GM11168 (cell line): ENCODE measurements around the gene RIT1.

Experiments
- in situ Hi-C: fragments of 300-500 bp; cut with MboI; formaldehyde crosslinking; loops from one replicate; pipeline ENCODE4 v1.12.0; 2022; ENCODE audit warnings: low sequenced_read_pairs; ENCODE audit not compliant: unreplicated experiment

Gene RIT1

DNA sequence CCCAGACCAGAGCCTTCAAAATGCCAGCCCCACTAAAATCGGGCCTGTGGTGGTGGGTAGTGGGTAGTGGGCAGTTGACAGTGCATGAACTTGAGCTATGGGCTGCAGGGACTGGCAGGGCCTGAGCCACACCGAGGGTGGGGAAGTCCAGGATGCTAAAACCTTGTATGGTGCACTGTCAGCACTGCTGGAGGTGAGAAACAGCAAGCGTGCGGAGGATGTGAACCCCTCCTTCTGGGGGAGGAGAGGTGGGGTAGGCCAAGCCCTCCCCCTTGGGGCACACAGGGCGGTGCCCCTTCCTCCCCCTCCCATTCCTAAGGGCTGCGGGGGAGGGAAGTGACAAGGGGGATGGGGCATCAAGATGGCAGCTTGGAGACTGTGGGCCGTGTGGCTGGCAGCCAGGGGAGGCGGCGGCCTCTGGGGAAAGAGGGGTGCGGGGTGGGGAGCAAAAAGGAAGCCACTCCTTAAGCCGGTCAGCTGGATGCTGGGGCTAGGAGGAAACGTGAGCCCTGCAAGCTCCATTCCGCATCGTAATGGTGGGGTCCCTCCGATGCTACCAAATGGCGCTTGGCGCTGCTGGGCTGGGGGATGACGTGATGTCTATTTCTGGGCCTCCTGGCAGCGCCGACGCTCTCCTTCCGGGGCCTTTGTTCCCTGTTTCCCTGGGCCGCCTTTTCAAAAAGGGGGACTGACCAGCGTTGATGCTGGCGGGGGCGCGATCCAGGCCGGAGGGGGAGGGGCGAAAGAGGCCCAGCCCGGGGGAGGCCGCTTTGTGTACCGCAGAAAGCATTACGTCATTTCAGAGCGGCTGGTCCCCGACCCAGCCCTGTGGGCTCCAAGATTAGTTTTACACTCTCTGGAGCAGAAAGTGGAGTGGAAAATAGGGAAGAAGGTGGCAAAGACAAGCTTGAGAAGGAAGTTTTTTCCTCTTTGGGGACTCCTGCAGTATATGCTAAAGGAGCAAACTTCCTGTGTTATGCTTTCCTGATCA, 51.0 kb downstream of the RIT1 start:
- in situ Hi-C loops, result no loop called here

DNA sequence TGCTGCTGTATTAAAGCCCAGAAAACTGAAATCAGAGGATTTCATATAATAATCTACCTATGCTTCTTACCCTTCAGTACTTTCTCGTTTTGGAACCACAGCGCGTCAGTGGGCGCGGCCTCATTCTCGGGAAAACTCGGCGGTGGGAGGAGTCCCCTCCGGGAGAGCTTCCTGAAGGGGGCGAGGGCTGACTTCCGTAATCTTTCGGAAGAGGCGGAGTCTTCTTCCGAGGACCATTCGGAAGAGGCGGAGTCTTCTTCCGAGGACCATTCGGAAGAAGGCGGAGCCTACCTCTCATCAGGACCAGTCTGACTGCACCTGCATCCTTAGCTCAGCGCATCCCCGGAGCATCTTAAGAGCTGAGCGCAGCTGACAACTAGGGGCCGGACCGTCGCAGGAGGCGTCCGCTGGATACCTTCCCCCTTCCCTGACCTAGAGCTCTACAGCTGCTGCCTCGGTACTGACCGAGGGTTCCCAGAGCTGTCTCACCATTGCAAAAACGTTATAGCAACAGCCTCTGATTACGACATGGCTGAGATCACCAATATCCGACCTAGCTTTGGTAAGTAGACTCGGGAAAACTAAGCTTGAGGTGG, 51.8 kb downstream of the RIT1 start, which contains the start of gene SYT11:
TSS of gene SYT11 (plus strand) at position 334 of the 596 bp plus-strand sequence. CDS start at position 529, 195 bp downstream.
- in situ Hi-C loops, result no loop called here

DNA sequence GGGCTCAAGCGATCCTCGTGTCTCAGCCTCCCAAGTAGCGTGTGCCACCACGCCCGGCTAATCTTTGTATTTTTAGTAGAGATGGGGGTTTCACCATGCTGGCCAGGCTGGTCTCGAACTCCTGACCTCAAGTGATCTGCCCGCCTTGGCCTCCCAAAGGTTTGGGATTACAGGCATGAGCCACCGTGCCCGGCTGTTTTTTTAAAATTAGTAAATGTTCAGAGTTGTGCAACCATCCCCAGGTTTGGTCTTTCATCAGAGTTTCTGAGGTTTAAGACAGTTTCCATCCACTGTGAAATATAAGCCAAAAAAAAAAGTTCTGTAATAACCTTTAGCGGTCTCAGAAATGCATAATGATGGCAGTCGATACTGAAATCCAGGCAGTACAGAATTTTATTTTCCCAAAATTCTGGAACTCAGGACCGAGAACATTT, 52.3 kb downstream of the RIT1 start:
- in situ Hi-C loops, result no loop called here

DNA sequence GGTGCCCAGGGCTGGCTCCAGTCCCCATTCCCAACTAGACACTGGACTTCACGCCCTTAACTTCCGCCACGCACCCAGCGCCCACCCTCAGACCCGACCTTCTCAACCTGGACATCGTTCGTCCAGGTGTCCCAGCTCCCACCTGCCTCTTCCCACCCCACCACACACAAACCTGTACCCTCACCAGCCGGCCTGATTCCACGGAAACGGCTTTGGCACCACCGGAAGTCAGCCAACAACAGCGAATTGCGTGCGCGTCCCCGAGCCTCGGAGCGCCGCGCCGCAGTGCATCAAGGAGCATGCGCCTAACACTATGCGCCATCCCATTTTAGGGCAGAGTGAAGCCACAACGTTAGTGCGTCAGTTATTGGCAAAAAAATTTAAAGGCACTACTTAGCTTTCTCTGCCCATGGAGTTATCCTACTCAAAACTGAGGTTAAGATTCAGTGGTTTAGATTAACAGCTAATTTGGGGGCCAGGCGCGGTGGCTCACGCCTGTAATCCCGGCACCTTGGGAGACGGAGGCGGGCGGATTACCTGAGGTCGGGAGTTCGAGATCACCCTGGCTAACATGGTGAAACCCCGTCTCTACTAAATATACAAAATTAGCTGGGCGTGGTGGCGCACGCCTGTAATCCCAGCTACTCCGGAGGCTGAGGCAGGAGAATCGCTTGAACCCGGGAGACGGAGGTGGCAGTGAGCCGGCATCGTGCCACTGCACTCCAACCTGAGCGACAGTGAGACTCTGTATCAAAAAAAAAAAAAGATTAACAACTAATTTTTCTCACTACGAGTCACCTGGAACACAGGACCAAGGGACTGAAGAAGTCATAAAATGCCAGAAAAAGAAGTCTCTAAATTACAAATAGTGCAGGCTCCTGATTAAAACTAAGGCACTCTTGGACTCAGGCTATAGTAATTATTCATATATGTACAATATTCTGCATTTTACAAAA, 53.9 kb downstream of the RIT1 start, which contains the start of gene GON4L:
TSS of gene GON4L (minus strand) at position 240 of the 956 bp plus-strand sequence. CDS start 3,434 bp downstream, outside the sequence.
- in situ Hi-C loops, result no loop called here

DNA sequence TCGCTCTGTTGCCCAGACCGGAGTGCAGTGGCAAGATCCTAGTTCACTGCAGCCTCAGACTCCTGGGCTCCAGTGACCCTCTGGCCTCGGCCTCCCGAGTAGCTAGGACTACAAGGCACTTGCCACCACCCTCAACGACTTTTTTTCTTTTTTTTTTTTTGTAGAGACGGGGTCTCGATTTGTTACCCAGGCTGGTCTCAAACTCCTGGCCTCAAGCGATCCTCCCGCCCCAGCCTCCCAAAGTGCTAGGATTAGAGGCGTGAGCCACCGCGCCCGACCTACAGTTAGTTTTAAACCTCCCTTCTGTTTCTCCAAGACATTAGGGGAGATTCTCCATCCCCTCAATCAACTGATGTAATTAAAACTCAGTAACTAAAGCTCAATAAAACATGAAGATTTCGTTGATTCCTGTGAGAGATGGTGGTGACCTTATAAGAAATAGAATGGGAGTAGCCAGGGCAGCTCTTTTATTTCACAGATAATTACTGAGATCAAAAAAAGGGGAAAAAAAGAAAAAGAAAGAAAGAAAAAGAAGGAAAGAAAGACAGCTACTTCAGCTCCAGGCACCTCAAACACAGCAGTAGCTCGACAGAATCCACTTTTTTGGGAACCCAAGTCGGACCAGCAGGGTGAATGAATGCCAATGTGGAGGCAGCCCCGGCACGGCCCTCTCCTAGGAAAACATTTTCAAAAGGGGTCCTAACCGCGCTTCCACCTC, 54.7 kb downstream of the RIT1 start:
- in situ Hi-C loops, result no loop called here

DNA sequence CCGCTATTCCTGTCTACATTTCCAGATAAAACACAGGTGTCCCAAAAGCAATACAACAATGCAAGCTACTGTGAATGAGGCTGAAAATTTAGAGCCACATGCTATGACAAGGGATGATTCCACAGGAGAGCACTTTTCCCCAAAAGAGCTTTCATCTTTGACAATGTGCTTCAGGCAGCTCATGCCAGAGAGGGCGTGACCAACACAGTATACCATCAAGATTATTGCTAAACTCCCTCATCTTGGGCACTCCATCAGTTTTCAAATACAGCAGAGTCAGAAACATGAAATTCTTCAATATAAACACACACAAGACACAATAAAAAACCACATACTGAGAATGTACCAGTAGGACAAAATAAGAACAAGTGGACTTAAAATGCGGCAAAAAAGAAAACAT, 60.8 kb downstream of the RIT1 start:
- in situ Hi-C loops, result no loop called here

DNA sequence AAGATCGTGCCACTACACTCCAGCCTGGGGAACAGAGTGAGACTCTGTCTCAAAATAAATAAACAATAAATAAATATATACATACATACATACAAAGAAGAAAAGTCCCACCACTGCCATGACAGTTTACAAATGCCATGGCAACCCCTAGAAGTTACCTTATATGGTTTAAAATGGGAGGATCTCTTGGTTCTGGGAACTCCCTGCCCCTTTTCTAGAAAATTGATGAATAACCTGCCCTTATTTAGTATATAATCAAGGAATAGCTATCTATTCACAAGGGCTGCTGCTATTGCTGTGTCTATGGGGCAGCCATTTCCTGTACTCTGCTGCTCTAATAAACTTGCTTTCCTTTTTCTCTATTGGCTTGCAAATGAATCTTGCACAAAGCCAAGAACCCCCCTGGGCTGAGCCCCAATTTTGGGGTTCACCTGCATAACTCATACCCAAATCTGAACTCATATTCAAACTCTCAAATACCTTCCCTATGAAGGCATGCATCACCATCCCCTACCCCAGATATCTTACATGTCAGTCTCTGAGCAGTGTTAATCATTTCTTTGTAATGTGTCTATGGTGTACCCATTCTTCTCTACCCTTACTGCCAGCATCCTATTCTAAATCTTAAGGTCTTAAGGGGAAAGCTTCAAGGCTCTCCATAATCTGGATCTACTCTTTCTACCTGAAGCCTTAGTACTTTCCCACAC, 63.2 kb downstream of the RIT1 start:
- in situ Hi-C loops, result no loop called here
